Vagina (tissue), 2 donors: ENCODE measurements around the gene E4F1. TPM values are rescaled to one million over a fixed set of nuclear protein-coding genes. Genes with fewer than 3 reads are reported as not detected.

Experiments
- DNase-seq, 2 donors: peaks; one replicate each; pipeline ENCODE4 v3.0.0-alpha.2; 2017; ENCODE audit errors: extremely low spot score in 2 of 2
- H3K27ac ChIP-seq: fragments of 200-600 bp; sonication (generic); one replicate; pipeline ENCODE4 v1.5.1; 2019
- H3K27me3 ChIP-seq: fragments of 200-600 bp; sonication (generic); one replicate; pipeline ENCODE4 v1.5.1; 2019
- H3K36me3 ChIP-seq, 2 donors: fragments of 200-600 bp; sonication (generic); one replicate each; pipeline ENCODE4 v1.5.1; 2017 to 2019
- H3K4me1 ChIP-seq: fragments of 200-600 bp; sonication (generic); one replicate; pipeline ENCODE4 v1.5.1; 2019
- H3K4me3 ChIP-seq, 2 donors: fragments of 200-600 bp; sonication (generic); 1 replicate in 1 of 2; 2 replicates in 1 of 2; pipeline ENCODE4 v1.5.1; 2016 to 2019
- H3K9me3 ChIP-seq: fragments of 200-600 bp; sonication (generic); one replicate; pipeline ENCODE4 v1.5.1; 2019
- POLR2A ChIP-seq, 2 donors: fragments of 450-650 bp; IDR thresholded peaks; one replicate each; pipeline ENCODE4 v1.6.1; 2017; ENCODE audit warnings: antibody characterized with exemption in 2 of 2, mild to moderate bottlenecking in 2 of 2, moderate library complexity in 2 of 2
- POLR2AphosphoS5 ChIP-seq, 2 donors: sonication (generic); formaldehyde crosslinking; IDR thresholded peaks; one replicate each; pipeline ENCODE4 v1.9.0; 2017; ENCODE audit warnings: antibody characterized with exemption in 2 of 2, mild to moderate bottlenecking in 2 of 2, low read depth in 1 of 2; ENCODE audit not compliant: insufficient read depth in 1 of 2
- intact Hi-C: fragments of 100-400 bp; cut with DNase I; formaldehyde crosslinking; loops from one replicate; pipeline ENCODE4 v1.15.1; 2023
- total RNA-seq: library from RNA; depleted of rRNA; stranded (reverse); fragments of >200 nt; gene quantifications from one replicate; pipeline ENCODE4 v1.2.3, GENCODE V29; 2016
- TF ChIP-seq, protein P1 (sequence below), 3 experiments: fragments of 450-650 bp in 2 of 3; fragments of 200-600 bp in 1 of 3; sonication (generic) in 1 of 3; IDR thresholded peaks; one replicate each; pipeline ENCODE4 v1.5.1; 2017 to 2019; ENCODE audit warnings: antibody characterized with exemption in 3 of 3, mild to moderate bottlenecking in 2 of 3, moderate library complexity in 2 of 3

Gene E4F1
- total RNA-seq, 1 donor from 2014 or later = 70.0 TPM

DNA sequence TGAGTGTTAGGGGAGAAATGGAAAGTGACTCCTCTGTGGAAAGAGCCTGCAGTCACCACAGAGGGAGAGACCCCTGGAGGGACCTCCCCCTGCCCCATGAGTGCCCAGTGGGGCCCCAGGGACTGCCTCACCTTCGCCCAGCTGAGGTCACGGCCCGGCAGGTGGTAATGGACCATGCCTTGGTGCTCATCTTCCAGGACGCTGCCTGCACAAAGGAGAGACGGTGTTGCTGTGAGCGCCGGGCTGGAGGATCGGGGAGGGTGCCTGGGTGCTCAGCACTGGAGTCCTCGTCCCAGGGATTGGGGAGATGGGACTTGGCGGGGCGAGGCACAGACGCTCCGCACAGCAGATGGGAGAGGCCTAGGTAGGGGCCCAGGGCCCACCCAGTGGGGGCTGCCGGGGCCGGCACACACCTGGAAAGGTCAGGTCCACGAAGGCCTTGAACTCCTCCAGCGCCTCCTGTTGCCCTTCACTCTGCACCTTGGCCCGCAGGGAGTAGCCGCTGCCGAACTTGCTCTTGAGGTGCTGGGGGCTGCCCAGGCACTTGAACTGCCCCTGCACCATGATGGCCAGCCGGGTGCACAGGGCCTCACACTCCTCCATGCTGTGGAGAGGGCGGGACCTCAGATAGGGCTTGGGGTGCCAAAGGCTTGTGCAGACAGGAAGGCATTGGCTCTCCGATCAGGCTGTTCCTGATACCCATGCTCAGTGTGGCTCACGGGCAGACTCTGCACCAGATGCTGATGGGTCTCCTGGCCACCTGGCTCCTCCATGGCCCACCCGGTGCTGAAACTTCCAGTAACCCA is 54.3 kb downstream of the E4F1 start:
- TF ChIP-seq POLR2A (IDR thresholded peaks at IDR 0.05) (no peak), POLR2AphosphoS5 (IDR thresholded peaks at IDR 0.05; ENCODE audit: insufficient read depth in 1 of 2, low read depth in 1 of 2) (no peak)
- TF ChIP-seq, protein P1, sequence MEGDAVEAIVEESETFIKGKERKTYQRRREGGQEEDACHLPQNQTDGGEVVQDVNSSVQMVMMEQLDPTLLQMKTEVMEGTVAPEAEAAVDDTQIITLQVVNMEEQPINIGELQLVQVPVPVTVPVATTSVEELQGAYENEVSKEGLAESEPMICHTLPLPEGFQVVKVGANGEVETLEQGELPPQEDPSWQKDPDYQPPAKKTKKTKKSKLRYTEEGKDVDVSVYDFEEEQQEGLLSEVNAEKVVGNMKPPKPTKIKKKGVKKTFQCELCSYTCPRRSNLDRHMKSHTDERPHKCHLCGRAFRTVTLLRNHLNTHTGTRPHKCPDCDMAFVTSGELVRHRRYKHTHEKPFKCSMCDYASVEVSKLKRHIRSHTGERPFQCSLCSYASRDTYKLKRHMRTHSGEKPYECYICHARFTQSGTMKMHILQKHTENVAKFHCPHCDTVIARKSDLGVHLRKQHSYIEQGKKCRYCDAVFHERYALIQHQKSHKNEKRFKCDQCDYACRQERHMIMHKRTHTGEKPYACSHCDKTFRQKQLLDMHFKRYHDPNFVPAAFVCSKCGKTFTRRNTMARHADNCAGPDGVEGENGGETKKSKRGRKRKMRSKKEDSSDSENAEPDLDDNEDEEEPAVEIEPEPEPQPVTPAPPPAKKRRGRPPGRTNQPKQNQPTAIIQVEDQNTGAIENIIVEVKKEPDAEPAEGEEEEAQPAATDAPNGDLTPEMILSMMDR (IDR thresholded peaks at IDR 0.05) = no peak
- Histone ChIP-seq H3K4me3 (no peak overlapping the region), H3K27ac (no peak overlapping the region), H3K27me3 (no peaks in the 10 kb centered on the region), H3K36me3 (no peaks in the 10 kb centered on the region), H3K4me1 (no peaks in the 10 kb centered on the region), H3K9me3 (no peaks in the 10 kb centered on the region)
- no peak for DNase-seq
- intact Hi-C loops = no loop called here

DNA sequence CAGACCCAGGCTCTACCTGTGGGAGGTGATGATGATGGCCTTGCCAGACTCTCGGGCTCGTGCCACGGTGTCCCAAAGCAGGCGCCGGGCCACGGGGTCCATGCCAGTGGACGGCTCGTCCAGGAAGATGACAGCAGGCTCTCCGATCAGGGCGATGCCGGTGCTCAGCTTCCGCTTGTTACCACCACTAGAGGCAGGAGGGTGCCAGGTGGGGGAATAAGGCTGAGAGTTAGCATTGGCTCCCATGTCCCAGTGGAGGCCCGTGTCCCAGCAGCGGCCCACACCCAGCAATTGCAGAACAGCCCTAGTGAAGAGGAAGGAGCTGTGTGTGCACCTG is 54.8 kb downstream of the E4F1 start:
- H3K27me3 ChIP-seq = no peaks in the 10 kb centered on the region
- H3K4me3 ChIP-seq = no peak overlapping the region
- H3K36me3 ChIP-seq = no peaks in the 10 kb centered on the region
- TF ChIP-seq POLR2AphosphoS5 (IDR thresholded peaks at IDR 0.05; ENCODE audit: insufficient read depth in 1 of 2, low read depth in 1 of 2) (no peak), POLR2A (IDR thresholded peaks at IDR 0.05) (no peak)
- TF ChIP-seq, protein P1 (IDR thresholded peaks at IDR 0.05) = no peak
- no peaks in the 10 kb centered on the region for H3K9me3 ChIP-seq
- no peaks in the 10 kb centered on the region for H3K4me1 ChIP-seq
- intact Hi-C loops = no loop called here
- no peak for DNase-seq
- H3K27ac ChIP-seq = no peak overlapping the region

DNA sequence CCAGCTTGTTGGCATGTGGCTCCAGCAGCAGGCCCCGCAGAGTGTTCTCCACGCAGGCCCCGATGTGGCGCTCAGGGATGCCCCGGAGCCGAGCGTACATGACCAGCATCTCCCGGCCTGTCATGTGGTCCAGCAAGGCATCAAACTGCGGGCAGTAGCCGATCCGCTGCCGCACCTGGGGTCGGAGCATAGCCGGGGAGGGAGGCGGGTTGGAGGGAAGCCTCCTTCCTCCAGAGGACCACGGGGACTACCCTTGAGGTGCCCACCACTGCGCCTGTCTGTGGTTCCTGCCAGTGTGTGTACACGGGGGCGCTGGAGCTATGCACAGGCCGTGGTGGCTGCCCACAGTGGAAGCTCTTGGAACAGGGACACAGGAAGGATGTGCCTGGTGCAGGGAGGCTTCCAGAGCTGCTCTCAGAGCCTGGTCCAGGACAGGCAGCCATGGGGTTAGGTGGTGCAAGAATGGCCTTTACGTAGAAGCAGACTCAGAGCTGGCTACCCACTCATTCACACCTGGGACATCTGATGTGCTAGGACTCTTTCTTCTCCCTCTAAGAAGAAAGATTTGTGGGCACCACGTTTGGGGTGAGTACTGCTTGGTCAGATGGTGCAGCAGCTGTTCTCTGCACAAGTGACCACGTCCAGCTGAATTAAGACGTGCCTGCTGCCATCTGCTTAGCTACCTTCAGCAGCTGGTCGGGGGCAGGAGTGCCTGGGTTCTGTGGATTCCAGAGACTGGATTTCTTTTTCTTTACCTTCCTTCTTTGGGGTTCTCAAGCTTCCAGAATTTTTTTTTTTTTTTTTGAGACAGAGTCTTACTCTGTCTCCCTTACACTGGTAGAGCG is 55.8 kb downstream of the E4F1 start:
- TF ChIP-seq, protein P1 (IDR thresholded peaks at IDR 0.05) = no peak
- TF ChIP-seq POLR2A (IDR thresholded peaks at IDR 0.05) (no peak), POLR2AphosphoS5 (IDR thresholded peaks at IDR 0.05; ENCODE audit: insufficient read depth in 1 of 2, low read depth in 1 of 2) (no peak)
- no peaks in the 10 kb centered on the region for H3K4me1 ChIP-seq
- intact Hi-C loops = no loop called here
- H3K27me3 ChIP-seq = no peaks in the 10 kb centered on the region
- H3K27ac ChIP-seq = no peak overlapping the region
- no peak for DNase-seq
- H3K36me3 ChIP-seq = no peaks in the 10 kb centered on the region
- no peak overlapping the region for H3K4me3 ChIP-seq
- no peaks in the 10 kb centered on the region for H3K9me3 ChIP-seq

DNA sequence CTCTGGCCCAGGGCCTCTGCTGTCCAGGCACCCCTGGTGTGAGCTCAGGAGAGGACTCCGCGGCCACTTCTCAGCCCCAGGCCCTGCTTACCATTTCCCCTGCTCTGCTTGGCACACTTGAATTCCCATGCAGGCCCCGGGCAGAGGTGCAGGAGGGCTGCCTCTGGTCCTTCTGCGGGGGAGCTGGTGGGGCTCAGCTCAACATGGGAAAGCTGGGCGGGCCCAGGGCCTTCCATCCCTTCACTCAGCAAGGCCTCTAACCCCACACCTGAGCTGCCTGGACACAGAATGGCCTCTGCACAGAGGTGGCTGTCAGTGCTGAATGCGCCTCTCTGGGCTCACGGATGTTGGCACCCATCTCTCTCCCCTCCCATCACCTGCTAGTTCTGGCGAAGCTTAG is 57.1 kb downstream of the E4F1 start:
- H3K4me3 ChIP-seq = no peak overlapping the region
- no peak for DNase-seq
- no peaks in the 10 kb centered on the region for H3K4me1 ChIP-seq
- H3K36me3 ChIP-seq = no peaks in the 10 kb centered on the region
- H3K9me3 ChIP-seq = no peaks in the 10 kb centered on the region
- intact Hi-C loops = no loop called here
- TF ChIP-seq POLR2AphosphoS5 (IDR thresholded peaks at IDR 0.05; ENCODE audit: insufficient read depth in 1 of 2, low read depth in 1 of 2) (no peak), POLR2A (IDR thresholded peaks at IDR 0.05) (no peak)
- TF ChIP-seq, protein P1 (IDR thresholded peaks at IDR 0.05) = no peak
- H3K27ac ChIP-seq = no peak overlapping the region
- no peaks in the 10 kb centered on the region for H3K27me3 ChIP-seq
